VCaP (cell line): ENCODE data around the gene RAB15.

Source experiments
- H3K27ac ChIP-seq: fragments of 450-650 bp; 2 replicates; pipeline ENCODE4 v1.5.1; 2017
- TF ChIP-seq, protein P1 (sequence below): fragments of 450-650 bp; conservative IDR thresholded peaks from 2 replicates; pipeline ENCODE4 v1.5.1; 2017; ENCODE audit warnings: mild to moderate bottlenecking, moderate library complexity

The RAB15 gene

GRCh38 chr14:64935508-64935907 is 36.6 kb downstream of the RAB15 start:
- TF ChIP-seq, protein P1, sequence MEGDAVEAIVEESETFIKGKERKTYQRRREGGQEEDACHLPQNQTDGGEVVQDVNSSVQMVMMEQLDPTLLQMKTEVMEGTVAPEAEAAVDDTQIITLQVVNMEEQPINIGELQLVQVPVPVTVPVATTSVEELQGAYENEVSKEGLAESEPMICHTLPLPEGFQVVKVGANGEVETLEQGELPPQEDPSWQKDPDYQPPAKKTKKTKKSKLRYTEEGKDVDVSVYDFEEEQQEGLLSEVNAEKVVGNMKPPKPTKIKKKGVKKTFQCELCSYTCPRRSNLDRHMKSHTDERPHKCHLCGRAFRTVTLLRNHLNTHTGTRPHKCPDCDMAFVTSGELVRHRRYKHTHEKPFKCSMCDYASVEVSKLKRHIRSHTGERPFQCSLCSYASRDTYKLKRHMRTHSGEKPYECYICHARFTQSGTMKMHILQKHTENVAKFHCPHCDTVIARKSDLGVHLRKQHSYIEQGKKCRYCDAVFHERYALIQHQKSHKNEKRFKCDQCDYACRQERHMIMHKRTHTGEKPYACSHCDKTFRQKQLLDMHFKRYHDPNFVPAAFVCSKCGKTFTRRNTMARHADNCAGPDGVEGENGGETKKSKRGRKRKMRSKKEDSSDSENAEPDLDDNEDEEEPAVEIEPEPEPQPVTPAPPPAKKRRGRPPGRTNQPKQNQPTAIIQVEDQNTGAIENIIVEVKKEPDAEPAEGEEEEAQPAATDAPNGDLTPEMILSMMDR = no peak
- 0 out of 2 replicates have a peak overlapping the region, but pooled peaks have one; percentile 9 for H3K27ac ChIP-seq

DNA sequence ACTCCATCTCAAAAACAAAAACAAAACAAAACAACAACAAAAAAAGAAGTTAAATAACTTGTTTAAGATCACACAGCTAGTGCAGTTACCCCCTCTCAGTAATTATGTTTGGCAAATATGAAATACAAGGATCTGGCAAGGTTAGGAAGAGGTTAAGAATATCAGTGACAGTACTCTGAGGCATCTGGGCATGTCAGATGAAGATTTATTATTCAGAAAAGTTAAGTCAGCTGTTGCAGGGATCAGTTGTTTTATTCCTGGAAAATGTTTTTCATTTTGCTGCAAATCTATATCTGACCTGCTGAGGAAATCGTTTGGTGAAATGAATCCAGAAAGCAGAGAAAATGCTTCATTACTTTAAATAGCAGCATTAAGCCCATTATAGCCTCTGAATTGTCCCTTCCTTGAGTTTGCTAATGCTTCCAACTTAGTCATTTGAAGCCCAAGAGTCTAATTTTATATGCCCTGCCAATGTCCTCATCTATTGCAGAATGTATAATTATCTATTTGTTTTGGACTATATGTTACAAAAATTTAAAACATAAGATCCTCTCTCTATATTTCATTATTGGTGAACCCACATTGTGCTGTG is 37.7 kb downstream of the RAB15 start:
- TF ChIP-seq, protein P1 = no peak
- H3K27ac ChIP-seq = no peak overlapping the region

GRCh38 chr14:64932231-64932630 is 39.9 kb downstream of the RAB15 start:
- TF ChIP-seq, protein P1 = no peak
- H3K27ac ChIP-seq = no peak overlapping the region

- H3K27ac ChIP-seq = no peak overlapping the region
- TF ChIP-seq, protein P1 = no peak
Observed at GRCh38 chr14:64931123-64931522, 41.0 kb downstream of the RAB15 start.

DNA sequence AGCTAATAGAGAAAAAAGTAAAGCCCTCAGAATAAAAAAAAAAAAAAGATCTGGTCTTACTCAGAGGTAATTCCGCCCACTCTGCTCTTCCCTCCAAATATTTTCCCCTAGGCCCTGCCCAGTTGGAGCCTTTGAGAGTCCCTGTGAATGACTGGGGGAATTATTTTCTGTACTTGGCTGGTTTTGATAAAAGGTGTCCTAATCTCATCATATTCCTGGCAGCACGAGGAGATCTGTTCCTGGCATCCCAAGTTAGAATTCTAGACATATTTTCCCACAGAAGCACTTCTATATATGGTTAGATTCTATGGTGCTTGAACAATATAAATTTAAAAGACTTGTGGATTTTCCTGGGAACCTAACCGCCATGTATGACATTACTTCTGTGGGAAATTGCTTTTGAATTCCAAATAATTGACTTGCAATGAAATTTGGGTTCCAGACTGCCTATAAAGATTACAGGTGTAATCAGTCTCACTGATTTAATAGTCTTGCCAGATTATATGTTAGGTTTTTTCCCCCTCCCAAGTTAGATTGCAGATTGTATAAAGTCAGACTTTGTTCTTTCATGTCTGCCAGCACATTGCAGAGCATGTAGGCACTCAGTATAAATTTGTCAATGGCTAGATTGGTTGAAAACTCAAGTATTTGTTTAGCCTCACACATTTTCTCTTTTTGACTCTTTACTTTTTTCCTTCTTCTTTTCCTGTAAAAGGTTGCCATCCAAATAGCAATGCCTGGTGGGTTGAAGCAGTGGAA is 41.9 kb downstream of the RAB15 start:
- TF ChIP-seq, protein P1 = no peak
- H3K27ac ChIP-seq = no peak overlapping the region

DNA sequence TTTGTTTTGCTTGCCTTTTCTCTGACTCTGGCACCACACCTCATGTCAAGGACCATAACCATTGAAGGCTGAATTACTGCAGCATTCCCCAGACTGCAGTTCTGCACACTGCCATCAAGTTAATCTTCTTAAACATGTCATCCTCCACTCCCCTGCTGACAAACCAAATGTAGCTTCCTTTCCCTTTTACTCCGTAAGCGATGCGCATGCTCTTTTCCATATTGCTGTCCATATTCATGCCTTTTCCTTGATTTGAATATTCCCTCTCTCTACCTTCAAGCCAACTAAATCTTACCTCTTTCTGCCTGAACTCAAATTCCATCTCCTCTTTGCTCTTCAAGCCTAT is 43.1 kb downstream of the RAB15 start:
- TF ChIP-seq, protein P1 = no peak
- no peak overlapping the region for H3K27ac ChIP-seq

GRCh38 chr14:64928239-64929013 is 43.7 kb downstream of the RAB15 start:
- TF ChIP-seq, protein P1 = no peak

More at GRCh38 chr14:64928239-64929013, 43.7 kb downstream of the RAB15 start:
- H3K27ac ChIP-seq = no peak overlapping the region
